CD14-positive monocyte (primary cell): ENCODE results near the gene TRUB1. TPM values are rescaled to one million over a fixed set of nuclear protein-coding genes. Genes with fewer than 3 reads are reported as not detected.

Experiments
- DNase-seq, 3 donors: peaks; one replicate each; pipeline ENCODE4 v3.0.0-alpha.2; 2011 to 2022
- H2AFZ ChIP-seq: 2 replicates; pipeline ENCODE4 v1.6.0; 2012; ENCODE audit warnings: mild to moderate bottlenecking, low read depth, low read length, inconsistent platforms; ENCODE audit not compliant: insufficient read depth, poor library complexity, severe bottlenecking
- H3K27ac ChIP-seq, 2 donors: 1 replicate in 1 of 2; 2 replicates in 1 of 2; pipeline ENCODE4 v1.5.1; 2012 to 2013; ENCODE audit warnings: low read length in 2 of 2, control low read depth in 1 of 2, inconsistent platforms in 1 of 2, low read depth in 1 of 2, mild to moderate bottlenecking in 1 of 2
- H3K27me3 ChIP-seq, 2 donors: one replicate each; pipeline versions ENCODE4 v1.6.0 to v1.6.1; 2011 to 2013; ENCODE audit warnings: low read length in 2 of 2; ENCODE audit not compliant: control insufficient read depth in 2 of 2, insufficient read depth in 2 of 2
- H3K36me3 ChIP-seq, 2 donors: replicated peaks in 1 of 2; 1 replicate in 1 of 2; 2 replicates in 1 of 2; pipeline versions ENCODE4 v1.5.1 to v1.6.1; 2012 to 2013; ENCODE audit warnings: low read length in 2 of 2, control low read depth in 1 of 2, inconsistent platforms in 1 of 2, mild to moderate bottlenecking in 1 of 2; ENCODE audit not compliant: insufficient read depth in 2 of 2, control insufficient read depth in 1 of 2
- H3K4me1 ChIP-seq, 2 donors: 1 replicate in 1 of 2; 2 replicates in 1 of 2; pipeline versions ENCODE4 v1.5.1 to v1.6.1; 2012 to 2013; ENCODE audit warnings: low read length in 2 of 2, control low read depth in 1 of 2, inconsistent platforms in 1 of 2, mild to moderate bottlenecking in 1 of 2, moderate library complexity in 1 of 2; ENCODE audit not compliant: insufficient read depth in 2 of 2, control insufficient read depth in 1 of 2
- H3K4me2 ChIP-seq: replicated peaks from 2 replicates; pipeline ENCODE3; 2012; ENCODE audit warnings: low read length, moderate library complexity, mild to moderate bottlenecking; ENCODE audit not compliant: poor library complexity, severe bottlenecking; ENCODE audit errors: extremely low read depth
- H3K4me3 ChIP-seq, 3 experiments: fragments of 200-600 bp in 1 of 3; sonication (generic) in 1 of 3; replicated peaks in 1 of 3; 1 replicate in 2 of 3; 2 replicates in 1 of 3; pipeline ENCODE4 v1.5.1; 2011 to 2013; ENCODE audit warnings: low read length in 3 of 3, mild to moderate bottlenecking in 3 of 3, control low read depth in 2 of 3, low read depth in 2 of 3, inconsistent platforms in 1 of 3, moderate library complexity in 1 of 3
- H3K79me2 ChIP-seq: 2 replicates; pipeline ENCODE4 v1.6.0; 2012; ENCODE audit warnings: mild to moderate bottlenecking, control low read depth, inconsistent platforms, low read length, moderate library complexity; ENCODE audit not compliant: insufficient read depth
- H3K9ac ChIP-seq: 2 replicates; pipeline ENCODE4 v1.6.0; 2017; ENCODE audit warnings: low read length, mild to moderate bottlenecking; ENCODE audit not compliant: insufficient read depth, poor library complexity, severe bottlenecking
- H3K9me3 ChIP-seq, 2 donors: replicated peaks in 1 of 2; 1 replicate in 1 of 2; 2 replicates in 1 of 2; pipeline versions ENCODE4 v1.5.1 to v1.6.1; 2012 to 2013; ENCODE audit warnings: low read length in 2 of 2, control low read depth in 1 of 2; ENCODE audit not compliant: control insufficient read depth in 1 of 2, insufficient read depth in 1 of 2
- H4K20me1 ChIP-seq: 2 replicates; pipeline ENCODE4 v1.6.0; 2012; ENCODE audit warnings: mild to moderate bottlenecking, low read length, control low read depth, moderate library complexity; ENCODE audit not compliant: insufficient read depth
- H3K27ac Mint-ChIP-seq, 7 donors: one replicate each; pipeline ENCODE4 v1.8.0; 2020; ENCODE audit warnings: mild to moderate bottlenecking in 7 of 7, mixed read lengths in 7 of 7, moderate library complexity in 6 of 7, inconsistent platforms in 2 of 7
- H3K27me3 Mint-ChIP-seq, 3 donors: one replicate each; pipeline ENCODE4 v1.8.0; 2021 to 2022; ENCODE audit warnings: low read depth in 3 of 3, mild to moderate bottlenecking in 3 of 3, mixed read lengths in 3 of 3, moderate library complexity in 3 of 3, inconsistent platforms in 1 of 3
- H3K36me3 Mint-ChIP-seq, 2 donors: one replicate each; pipeline ENCODE4 v1.8.0; 2020; ENCODE audit warnings: mixed read lengths in 2 of 2, inconsistent platforms in 1 of 2, mild to moderate bottlenecking in 1 of 2
- H3K4me1 Mint-ChIP-seq: one replicate; pipeline ENCODE4 v1.8.0; 2020; ENCODE audit warnings: mild to moderate bottlenecking, mixed read lengths
- H3K4me3 Mint-ChIP-seq, 2 donors: one replicate each; pipeline ENCODE4 v1.8.0; 2020; ENCODE audit warnings: mild to moderate bottlenecking in 2 of 2, mixed read lengths in 2 of 2, moderate library complexity in 1 of 2
- H3K9me3 Mint-ChIP-seq, 7 donors: one replicate each; pipeline ENCODE4 v1.8.0; 2020 to 2022; ENCODE audit warnings: mixed read lengths in 7 of 7, mild to moderate bottlenecking in 6 of 7, moderate library complexity in 6 of 7, inconsistent platforms in 2 of 7
- CTCF ChIP-seq: fragments of 200-600 bp; IDR thresholded peaks from one replicate; pipeline ENCODE4 v1.8.0; 2022; ENCODE audit warnings: antibody characterized with exemption, mild to moderate bottlenecking
- WGBS: methylation state at CpG from one replicate; pipeline ENCODE4 v1.1.5; 2013; ENCODE audit warnings: missing lambda C conversion rate; ENCODE audit not compliant: insufficient coverage; 5-methylcytosine and 5-hydroxymethylcytosine counted together
- intact Hi-C, 2 donors: fragments of 100-400 bp; cut with micrococcal nuclease; formaldehyde crosslinking; loops; one replicate each; pipeline versions ENCODE4 v1.15.0 to v1.15.1; 2023
- polyA plus RNA-seq, 3 donors: library from polyadenylated mRNA; depleted of rRNA in 1 of 3; unstranded in 2 of 3; stranded (reverse) in 1 of 3; fragments of 300-500 nt in 2 of 3; fragments of >200 nt in 1 of 3; fragmentation: Illumina TruSeq in 2 of 3; gene quantifications; 1 replicate in 2 of 3; 2 replicates in 1 of 3; pipeline ENCODE4 v1.2.3, GENCODE V29; 2012 to 2021

The TRUB1 gene
- polyA plus RNA-seq, 3 donors = 3.0 to 5.0 (median 3.3) TPM

- H4K20me1 ChIP-seq = no peaks in the 10 kb centered on the region
- intact Hi-C loops = no loop called here
- H3K27me3 ChIP-seq = no peaks in the 10 kb centered on the region
- peaks cover 4 to 36% of the 10 kb centered on the region in 2 donors for H3K36me3 ChIP-seq
- H3K4me1 ChIP-seq = no peaks in the 10 kb centered on the region
- TF ChIP-seq CTCF = no peak
- Mint-ChIP-seq H3K4me1 (peaks cover 6% of the 10 kb centered on the region), H3K27me3 (peaks cover 0 to 2% (median 0%) of the 10 kb centered on the region in 3 donors), H3K9me3 (no peaks in the 10 kb centered on the region), H3K36me3 (peaks cover 24 to 25% of the 10 kb centered on the region in 2 donors), H3K4me3 (no peak overlapping the region), H3K27ac (no peak overlapping the region)
- no peak overlapping the region for H3K27ac ChIP-seq
- no peak overlapping the region for H3K4me3 ChIP-seq
- H3K79me2 ChIP-seq = no peaks in the 10 kb centered on the region
- no peak for DNase-seq
- no peak overlapping the region for H3K4me2 ChIP-seq
- 100% methylated on average over 2 of the region's 2 CpGs for WGBS
- no peak overlapping the region for H3K9ac ChIP-seq
- H3K9me3 ChIP-seq = no peaks in the 10 kb centered on the region
- H2AFZ ChIP-seq = no peak overlapping the region
These were observed 24.4 kb downstream of the TRUB1 start for GRCh38 chr10:114962441-114962840.

GRCh38 chr10:114963908-114964307, 25.9 kb downstream of the TRUB1 start:
- peaks cover 6% of the 10 kb centered on the region for H3K4me1 Mint-ChIP-seq

More at GRCh38 chr10:114963908-114964307, 25.9 kb downstream of the TRUB1 start:
- H4K20me1 ChIP-seq = no peaks in the 10 kb centered on the region
- Mint-ChIP-seq H3K27ac (no peak overlapping the region), H3K36me3 (peaks cover 24 to 25% of the 10 kb centered on the region in 2 donors), H3K9me3 (no peaks in the 10 kb centered on the region), H3K27me3 (peaks cover 0 to 2% (median 0%) of the 10 kb centered on the region in 3 donors), H3K4me3 (no peak overlapping the region)
- H3K4me1 ChIP-seq = no peaks in the 10 kb centered on the region
- peaks cover 4 to 36% of the 10 kb centered on the region in 2 donors for H3K36me3 ChIP-seq
- TF ChIP-seq CTCF = no peak
- DNase-seq = no peak
- no peaks in the 10 kb centered on the region for H3K9me3 ChIP-seq
- H3K79me2 ChIP-seq = no peaks in the 10 kb centered on the region
- H3K4me3 ChIP-seq = no peak overlapping the region
- H3K9ac ChIP-seq = no peak overlapping the region
- H2AFZ ChIP-seq = no peak overlapping the region
- no peaks in the 10 kb centered on the region for H3K27me3 ChIP-seq
- intact Hi-C loops = no loop called here
- no CpG with 5 or more reads among the region's 4 CpGs for WGBS
- H3K4me2 ChIP-seq = no peak overlapping the region
- no peak overlapping the region for H3K27ac ChIP-seq
